Progenitor cell of endocrine pancreas (in vitro differentiated cells): ENCODE measurements around the gene UBE2L6. TPM values are rescaled to one million over a fixed set of nuclear protein-coding genes. Genes with fewer than 3 reads are reported as not detected.

Source experiments
- DNase-seq: peaks from one replicate; pipeline ENCODE4 v3.0.0; 2021; ENCODE audit warnings: low spot score; ENCODE audit not compliant: unreplicated experiment
- H3K27ac Mint-ChIP-seq: 2 replicates; pipeline ENCODE4 v1.8.0; 2021; ENCODE audit warnings: mild to moderate bottlenecking, moderate library complexity, mixed read lengths
- H3K27me3 Mint-ChIP-seq: 2 replicates; pipeline ENCODE4 v1.8.0; 2021; ENCODE audit warnings: mixed read lengths
- H3K36me3 Mint-ChIP-seq: 2 replicates; pipeline ENCODE4 v1.8.0; 2022; ENCODE audit warnings: mixed read lengths; ENCODE audit not compliant: insufficient read depth
- H3K4me1 Mint-ChIP-seq: 2 replicates; pipeline ENCODE4 v1.8.0; 2021; ENCODE audit warnings: low read depth, mixed read lengths
- H3K4me3 Mint-ChIP-seq: 2 replicates; pipeline ENCODE4 v1.8.0; 2021; ENCODE audit warnings: low read depth, mild to moderate bottlenecking, moderate library complexity, mixed read lengths
- H3K9me3 Mint-ChIP-seq: 2 replicates; pipeline ENCODE4 v1.8.0; 2021; ENCODE audit warnings: low read depth, mixed read lengths
- CTCF ChIP-seq: fragments of 200-600 bp; sonication (generic); IDR thresholded peaks from one replicate; pipeline ENCODE4 v1.5.0; 2021; ENCODE audit warnings: antibody characterized with exemption, mild to moderate bottlenecking; ENCODE audit not compliant: unreplicated experiment
- total RNA-seq: library from RNA; stranded (reverse); gene quantifications from 2 replicates; pipeline ENCODE4 v1.2.1, GENCODE V29; 2021

The UBE2L6 gene
- total RNA-seq, 1 donor from 2014 or later = 34.3 TPM

- no peak for DNase-seq
- Mint-ChIP-seq H3K4me1 (no peaks in the 10 kb centered on the region), H3K4me3 (no peak overlapping the region), H3K27me3 (no peaks in the 10 kb centered on the region), H3K27ac (no peak overlapping the region), H3K9me3 (no peaks in the 10 kb centered on the region), H3K36me3 (no peaks in the 10 kb centered on the region)
- no peak for TF ChIP-seq CTCF
Measured at GRCh38 chr11:57585301-57585700, 17.8 kb upstream of the UBE2L6 start.

- Mint-ChIP-seq H3K36me3 (no peaks in the 10 kb centered on the region), H3K4me1 (no peaks in the 10 kb centered on the region), H3K4me3 (no peak overlapping the region), H3K27ac (no peak overlapping the region), H3K27me3 (no peaks in the 10 kb centered on the region), H3K9me3 (no peaks in the 10 kb centered on the region)
- TF ChIP-seq CTCF = no peak
- DNase-seq = no peak
Measured at GRCh38 chr11:57584341-57584740, 16.9 kb upstream of the UBE2L6 start.

- H3K36me3 Mint-ChIP-seq = no peaks in the 10 kb centered on the region
- H3K4me1 Mint-ChIP-seq = peaks cover 3% of the 10 kb centered on the region
- TF ChIP-seq CTCF = no peak
- no peak for DNase-seq
- H3K27me3 Mint-ChIP-seq = no peaks in the 10 kb centered on the region
- H3K27ac Mint-ChIP-seq = no peak overlapping the region
- no peak overlapping the region for H3K4me3 Mint-ChIP-seq
- no peaks in the 10 kb centered on the region for H3K9me3 Mint-ChIP-seq
Measured at GRCh38 chr11:57574061-57574460, 6.6 kb upstream of the UBE2L6 start.

- Mint-ChIP-seq H3K4me3 (no peak overlapping the region), H3K36me3 (no peaks in the 10 kb centered on the region), H3K4me1 (peaks cover 16% of the 10 kb centered on the region), H3K27me3 (no peaks in the 10 kb centered on the region), H3K9me3 (no peaks in the 10 kb centered on the region), H3K27ac (no peak overlapping the region)
- no peak for TF ChIP-seq CTCF
- no peak for DNase-seq
Measured at GRCh38 chr11:57571606-57572005, 4.1 kb upstream of the UBE2L6 start.

GRCh38 chr11:57568330-57568766, 876 bp upstream of the UBE2L6 start:
- peaks cover 22% of the 10 kb centered on the region for H3K4me1 Mint-ChIP-seq
- no peak for DNase-seq
- no peaks in the 10 kb centered on the region for H3K36me3 Mint-ChIP-seq
- H3K27ac Mint-ChIP-seq = peak overlapping the region; percentile 98
- H3K9me3 Mint-ChIP-seq = no peaks in the 10 kb centered on the region
- no peaks in the 10 kb centered on the region for H3K27me3 Mint-ChIP-seq
- peak overlapping the region; percentile 95 for H3K4me3 Mint-ChIP-seq
- TF ChIP-seq CTCF = peak; percentile 88
